ENCODE measurements around the gene ARRB2. TPM values are rescaled to one million over a fixed set of nuclear protein-coding genes. Genes with fewer than 3 reads are reported as not detected.
"Not testable (repeated sequence)": the region's sequence is repeated elsewhere in the genome, so short reads cannot be mapped to it uniquely, and the experiment has no call there.

ARRB2 gene
- total RNA-seq, 6 experiments from 2014 or later, result 8.0 to 10.7 (median 9.1) TPM

- peak overlapping the region; percentile 92 for H3K4me3 Mint-ChIP-seq
- no peaks in the 10 kb centered on the region for H3K9me3 Mint-ChIP-seq
- TF ChIP-seq CTCF (IDR thresholded peaks at IDR 0.05), result no peak
- peak overlapping the region; percentile 90 for H3K27ac Mint-ChIP-seq
- no peak for DNase-seq
- H3K4me1 Mint-ChIP-seq (ENCODE audit: low read depth), result peaks cover 42% of the 10 kb centered on the region
- H3K36me3 Mint-ChIP-seq (ENCODE audit: low read depth), result no peaks in the 10 kb centered on the region
- H3K27me3 Mint-ChIP-seq (ENCODE audit: insufficient read depth), result peaks cover 2% of the 10 kb centered on the region; the same call in 1 of the 2 replicates
Measured at GRCh38 chr17:4703330-4703691, 7.1 kb upstream of the ARRB2 start.

GRCh38 chr17:4704574-4704907 lies 5.9 kb upstream of the ARRB2 start:
- DNase-seq; H3K27me3 Mint-ChIP-seq (ENCODE audit: insufficient read depth); H3K36me3 Mint-ChIP-seq (ENCODE audit: low read depth); H3K9me3 Mint-ChIP-seq: not testable (repeated sequence)
- H3K27ac Mint-ChIP-seq, result peak overlapping the region; percentile 90
- peak overlapping the region; percentile 92 for H3K4me3 Mint-ChIP-seq
- peaks cover 45% of the 10 kb centered on the region for H3K4me1 Mint-ChIP-seq (ENCODE audit: low read depth)

GRCh38 chr17:4704991-4705390 lies 5.4 kb upstream of the ARRB2 start:
- no peaks in the 10 kb centered on the region for H3K9me3 Mint-ChIP-seq
- H3K4me1 Mint-ChIP-seq (ENCODE audit: low read depth), result peaks cover 49% of the 10 kb centered on the region
- H3K36me3 Mint-ChIP-seq (ENCODE audit: low read depth), result no peaks in the 10 kb centered on the region
- no peak for DNase-seq
- TF ChIP-seq CTCF (IDR thresholded peaks at IDR 0.05), result no peak
- H3K4me3 Mint-ChIP-seq, result peak overlapping the region; percentile 92
- peak overlapping the region; percentile 90 for H3K27ac Mint-ChIP-seq
- H3K27me3 Mint-ChIP-seq (ENCODE audit: insufficient read depth), result peaks cover 2% of the 10 kb centered on the region; the same call in 1 of the 2 replicates

GRCh38 chr17:4706121-4706520 lies 4.3 kb upstream of the ARRB2 start:
- peaks cover 2% of the 10 kb centered on the region; the same call in 1 of the 2 replicates for H3K27me3 Mint-ChIP-seq (ENCODE audit: insufficient read depth)
- no peak overlapping the region for H3K27ac Mint-ChIP-seq

GRCh38 chr17:4708436-4708835 lies 2.0 kb upstream of the ARRB2 start:
- H3K4me1 Mint-ChIP-seq (ENCODE audit: low read depth), result peaks cover 28% of the 10 kb centered on the region
- H3K27me3 Mint-ChIP-seq (ENCODE audit: insufficient read depth), result peaks cover 2% of the 10 kb centered on the region; the same call in 1 of the 2 replicates
- no peak overlapping the region; the same call in 1 of the 2 replicates for H3K4me3 Mint-ChIP-seq
- DNase-seq, result no peak
- no peak for TF ChIP-seq CTCF (IDR thresholded peaks at IDR 0.05)
- no peaks in the 10 kb centered on the region for H3K36me3 Mint-ChIP-seq (ENCODE audit: low read depth)
- no peaks in the 10 kb centered on the region for H3K9me3 Mint-ChIP-seq
- H3K27ac Mint-ChIP-seq, result 0 out of 2 replicates have a peak overlapping the region, but pooled peaks have one; percentile 18

More at GRCh38 chr17:4706121-4706520, 4.3 kb upstream of the ARRB2 start:
- H3K4me3 Mint-ChIP-seq, result peak overlapping the region; percentile 16; the same call in 1 of the 2 replicates
- H3K9me3 Mint-ChIP-seq, result no peaks in the 10 kb centered on the region
- H3K36me3 Mint-ChIP-seq (ENCODE audit: low read depth), result no peaks in the 10 kb centered on the region
- TF ChIP-seq CTCF (IDR thresholded peaks at IDR 0.05), result no peak
- DNase-seq, result no peak
- peaks cover 47% of the 10 kb centered on the region for H3K4me1 Mint-ChIP-seq (ENCODE audit: low read depth)

GRCh38 chr17:4710693-4711634 lies 532 bp downstream of the ARRB2 start:
- Mint-ChIP-seq H3K27ac (peak overlapping the region; percentile 60; the same call in 1 of the 2 replicates), H3K27me3 (ENCODE audit: insufficient read depth) (peaks cover 2% of the 10 kb centered on the region; the same call in 1 of the 2 replicates), H3K4me3 (peak overlapping the region; percentile 81), H3K9me3 (no peaks in the 10 kb centered on the region), H3K36me3 (ENCODE audit: low read depth) (no peaks in the 10 kb centered on the region), H3K4me1 (ENCODE audit: low read depth) (peaks cover 21% of the 10 kb centered on the region)
- no peak for TF ChIP-seq CTCF (IDR thresholded peaks at IDR 0.05)
- DNase-seq, result no peak
